ENCODE results near the gene SLC9A6. TPM values are rescaled to one million over a fixed set of nuclear protein-coding genes. Genes with fewer than 3 reads are reported as not detected.

Gene SLC9A6
- total RNA-seq, 4 donors from 2014 or later = 12.9 to 23.9 (median 18.7) TPM

DNA sequence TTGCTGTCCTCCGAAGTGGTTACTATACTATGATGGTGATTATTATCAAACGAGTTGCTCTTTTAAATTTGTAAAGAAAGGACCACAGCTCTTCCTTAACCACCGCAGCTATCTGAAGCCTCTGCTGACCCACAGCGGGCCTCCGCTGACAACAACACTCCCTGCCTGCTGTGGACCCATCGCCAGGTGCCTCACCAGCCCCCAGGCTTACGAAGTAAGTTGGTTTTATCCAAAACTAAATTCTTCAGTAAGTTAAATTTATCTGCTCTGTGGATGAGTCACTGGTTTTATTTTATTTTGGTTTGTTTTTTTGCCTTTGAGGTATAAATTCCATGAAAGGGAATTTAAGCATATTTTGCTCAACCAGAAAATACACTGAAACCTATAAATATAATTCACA is 54.7 kb downstream of the SLC9A6 start:
- TF ChIP-seq POLR2A (IDR thresholded peaks at IDR 0.05) (no peak), EP300 (IDR thresholded peaks at IDR 0.05) (no peak), CTCF (IDR thresholded peaks at IDR 0.05) (no peak)
- Histone ChIP-seq H3K27ac (no peak overlapping the region), H3K4me3 (no peak overlapping the region), H3K36me3 (peaks cover 0 to 6% (median 0%) of the 10 kb centered on the region in 3 donors), H3K9me3 (no peaks in the 10 kb centered on the region), H3K4me1 (no peaks in the 10 kb centered on the region), H3K27me3 (peaks cover 0 to 4% of the 10 kb centered on the region in 2 donors)
- WGBS, 2 donors = 74 to 94% methylated on average over 4 to 7 of the region's 7 CpGs
- no peak for DNase-seq (ENCODE audit: low spot score in 2 of 2)

GRCh38 chrX:136041254-136041812 is 56.1 kb downstream of the SLC9A6 start:
- H3K4me1 ChIP-seq = no peaks in the 10 kb centered on the region
- peaks cover 0 to 4% of the 10 kb centered on the region in 2 donors for H3K27me3 ChIP-seq
- no peak for TF ChIP-seq CTCF (IDR thresholded peaks at IDR 0.05)
- no peak for TF ChIP-seq POLR2A (IDR thresholded peaks at IDR 0.05)
- TF ChIP-seq EP300 (IDR thresholded peaks at IDR 0.05) = no peak
- peaks cover 0 to 6% (median 0%) of the 10 kb centered on the region in 3 donors for H3K36me3 ChIP-seq
- no peak overlapping the region for H3K4me3 ChIP-seq
- no peak overlapping the region for H3K27ac ChIP-seq
- no peak for DNase-seq (ENCODE audit: low spot score in 2 of 2)
- H3K9me3 ChIP-seq = no peaks in the 10 kb centered on the region
- WGBS, 2 donors = 63 to 95% methylated on average over 7 of the region's 7 CpGs

GRCh38 chrX:136045008-136045407 is 59.8 kb downstream of the SLC9A6 start:
- Histone ChIP-seq H3K4me3 (no peak overlapping the region), H3K27ac (no peak overlapping the region), H3K36me3 (peaks cover 0 to 6% (median 0%) of the 10 kb centered on the region in 3 donors), H3K9me3 (no peaks in the 10 kb centered on the region), H3K4me1 (no peaks in the 10 kb centered on the region), H3K27me3 (no peaks in the 10 kb centered on the region)
- TF ChIP-seq EP300 (IDR thresholded peaks at IDR 0.05) (no peak), POLR2A (IDR thresholded peaks at IDR 0.05) (no peak), CTCF (IDR thresholded peaks at IDR 0.05) (no peak)
- no peak for DNase-seq (ENCODE audit: low spot score in 2 of 2)
- 63 to 77% methylated on average over 5 of the region's 5 CpGs for WGBS, 2 donors

DNA sequence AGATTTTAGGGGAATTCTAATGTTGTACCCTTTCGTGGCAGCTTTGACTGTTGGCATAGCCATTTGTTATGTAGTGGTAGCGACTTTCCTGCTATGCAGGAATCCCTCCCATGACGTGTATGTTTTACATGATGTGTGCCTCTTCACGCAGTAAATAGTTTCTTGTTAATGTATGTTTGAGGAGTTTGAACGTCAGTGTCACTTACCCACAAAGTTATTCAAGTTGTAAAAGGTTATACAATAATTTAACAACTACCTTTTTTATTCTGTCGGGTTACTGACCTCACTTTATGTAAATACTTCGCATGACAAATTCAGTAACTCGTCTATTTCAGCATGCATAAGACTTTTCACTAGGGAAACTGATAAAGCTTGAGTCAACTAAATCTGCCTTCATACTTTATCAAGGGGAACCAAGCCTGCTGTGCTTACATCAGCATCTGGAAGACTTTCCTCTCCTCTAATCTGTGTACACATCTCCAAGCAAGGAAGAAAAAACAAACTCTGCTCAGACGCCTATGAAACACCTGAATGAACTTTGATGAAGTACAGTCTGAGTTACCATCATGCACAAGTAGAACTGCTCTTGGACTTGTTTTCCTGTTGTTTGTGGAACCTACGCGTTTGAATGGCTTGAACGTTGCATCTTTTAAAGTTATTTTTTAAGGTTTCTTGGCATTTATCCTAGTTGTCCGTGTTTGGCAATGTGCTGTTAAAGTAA is 61.2 kb downstream of the SLC9A6 start:
- Histone ChIP-seq H3K27me3 (no peaks in the 10 kb centered on the region), H3K36me3 (peaks cover 0 to under 1% (median 0%) of the 10 kb centered on the region in 3 donors), H3K4me1 (no peaks in the 10 kb centered on the region), H3K9me3 (no peaks in the 10 kb centered on the region), H3K4me3 (no peak overlapping the region), H3K27ac (no peak overlapping the region)
- TF ChIP-seq CTCF (IDR thresholded peaks at IDR 0.05) (no peak), POLR2A (IDR thresholded peaks at IDR 0.05) (no peak), EP300 (IDR thresholded peaks at IDR 0.05) (no peak)
- no peak for DNase-seq (ENCODE audit: low spot score in 2 of 2)
- WGBS, 2 donors = 65 to 72% methylated on average over 13 of the region's 13 CpGs

- 44 to 75% methylated on average over 2 of the region's 2 CpGs for WGBS, 2 donors
- Histone ChIP-seq H3K36me3 (no peaks in the 10 kb centered on the region), H3K4me1 (no peaks in the 10 kb centered on the region), H3K4me3 (no peak overlapping the region), H3K9me3 (no peaks in the 10 kb centered on the region), H3K27ac (no peak overlapping the region), H3K27me3 (no peaks in the 10 kb centered on the region)
- no peak for TF ChIP-seq CTCF (IDR thresholded peaks at IDR 0.05)
- TF ChIP-seq EP300 (IDR thresholded peaks at IDR 0.05) = no peak
- TF ChIP-seq POLR2A (IDR thresholded peaks at IDR 0.05) = no peak
- no peak for DNase-seq (ENCODE audit: low spot score in 2 of 2)
Measured at GRCh38 chrX:136047016-136047642, 61.9 kb downstream of the SLC9A6 start.
